NCI-H1417 (cell line): Measurements from ENCODE around the gene IGF1R.
A peak's percentile ranks its signal among the peaks of the same experiment; 100 is the strongest.

Experiments used
- DNase-seq, 3 experiments: peaks; one replicate each; lab custom pipeline; 2025; lab: John Stamatoyannopoulos, UW

IGF1R gene

GRCh38 chr15:98775498-98776230 is 127.3 kb downstream of the IGF1R start:
- DNase-seq = no peak

GRCh38 chr15:98776607-98777281 is 128.4 kb downstream of the IGF1R start:
- peak; percentile 47 to 84 (median 75) for DNase-seq

GRCh38 chr15:98777426-98777825 is 129.1 kb downstream of the IGF1R start:
- no peak for DNase-seq

GRCh38 chr15:98778263-98778959 is 130.1 kb downstream of the IGF1R start:
- no peak for DNase-seq

- DNase-seq = no peak
Observed at GRCh38 chr15:98778960-98779359, 130.6 kb downstream of the IGF1R start.

GRCh38 chr15:98779463-98780071 is 131.2 kb downstream of the IGF1R start:
- DNase-seq = peak; percentile 70 to 87 (median 83)

GRCh38 chr15:98781838-98782237 is 133.5 kb downstream of the IGF1R start:
- no peak for DNase-seq

GRCh38 chr15:98782801-98783200 is 134.5 kb downstream of the IGF1R start:
- no peak for DNase-seq

- no peak for DNase-seq
Observed at GRCh38 chr15:98785431-98785806, 137.1 kb downstream of the IGF1R start.

- peak; percentile 19 to 76 (median 37) for DNase-seq
Observed at GRCh38 chr15:98785807-98786621, 137.7 kb downstream of the IGF1R start.

- no peak for DNase-seq
Observed at GRCh38 chr15:98786717-98787116, 138.4 kb downstream of the IGF1R start.

GRCh38 chr15:98787194-98787593 is 138.9 kb downstream of the IGF1R start:
- no peak for DNase-seq

GRCh38 chr15:98787936-98788757 is 139.8 kb downstream of the IGF1R start:
- no peak for DNase-seq

GRCh38 chr15:98789020-98789419 is 140.7 kb downstream of the IGF1R start:
- no peak for DNase-seq

GRCh38 chr15:98790270-98790669 is 141.9 kb downstream of the IGF1R start:
- DNase-seq = no peak

- DNase-seq = no peak
Observed at GRCh38 chr15:98791046-98791701, 142.8 kb downstream of the IGF1R start.

GRCh38 chr15:98792117-98792516 is 143.8 kb downstream of the IGF1R start:
- DNase-seq = no peak

GRCh38 chr15:98794211-98794610 is 145.9 kb downstream of the IGF1R start:
- DNase-seq = peak; percentile 17 to 91 (median 75)

- peak in 2 of 3 experiments; percentile 28 to 49 for DNase-seq
Observed at GRCh38 chr15:98794748-98795147, 146.4 kb downstream of the IGF1R start.

GRCh38 chr15:98795980-98796379 is 147.6 kb downstream of the IGF1R start:
- peak in 1 of 3 experiments; percentile 34 for DNase-seq
